Cerebellar nuclear complex (tissue), 1 donor: ENCODE results near the gene PLA2G6.
"Not testable (repeated sequence)": the region's sequence is repeated elsewhere in the genome, so short reads cannot be mapped to it uniquely, and the experiment has no call there.

Experiments used
- DNase-seq, 2 experiments: peaks; one replicate each; lab custom pipeline; 2025; lab: John Stamatoyannopoulos, UW

Gene PLA2G6

DNA sequence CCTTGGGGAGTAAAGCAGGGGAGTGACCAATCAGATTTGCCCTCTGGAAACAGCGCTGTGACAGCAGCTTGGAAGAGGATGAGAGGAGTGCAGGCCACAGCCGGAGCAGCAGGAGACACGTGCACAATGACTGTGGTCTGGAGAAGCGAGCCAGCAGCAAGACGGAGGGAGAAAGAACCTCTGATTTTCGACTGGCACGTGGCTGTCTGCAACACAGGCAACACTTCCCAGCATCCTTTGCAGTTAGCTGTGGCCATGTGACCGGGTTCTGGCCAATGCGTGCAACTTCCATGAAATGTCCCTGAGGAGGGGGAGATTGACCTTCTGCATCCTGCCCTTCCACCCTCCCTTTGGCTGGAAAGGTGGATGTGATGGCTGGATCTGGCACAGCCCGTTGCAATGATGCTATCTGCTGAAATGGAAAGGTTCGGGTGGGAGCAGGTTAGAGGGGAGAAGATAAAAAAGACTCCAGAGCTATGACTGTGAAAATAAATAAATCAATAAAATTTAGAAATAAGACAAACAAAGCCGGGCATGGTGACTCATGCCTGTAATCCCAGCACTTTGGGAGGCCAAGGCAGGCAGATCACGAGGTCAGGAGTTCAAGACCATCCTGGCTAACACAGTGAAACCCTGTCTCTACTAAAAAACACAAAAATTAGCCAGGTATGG lies 15.6 kb downstream of the PLA2G6 start:
- no peak for DNase-seq

DNA sequence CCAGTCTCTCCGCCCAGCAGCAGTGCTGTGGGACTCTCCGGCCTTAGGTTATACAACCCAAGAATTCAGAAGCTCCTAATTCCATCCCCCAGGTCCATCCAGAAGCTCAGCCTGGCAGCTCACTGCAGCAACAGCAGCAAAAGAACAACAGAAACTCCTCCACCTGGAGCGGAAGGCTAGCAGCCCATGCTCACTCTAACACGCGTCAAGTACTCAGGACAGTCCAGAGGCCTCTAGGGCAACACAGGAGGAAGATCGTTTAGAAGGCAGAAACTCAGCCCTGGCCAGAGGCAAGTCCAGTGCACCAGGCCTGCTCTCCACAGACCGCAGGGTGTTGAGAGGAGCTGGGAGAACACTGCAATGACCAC lies 17.1 kb downstream of the PLA2G6 start:
- DNase-seq = no peak

DNA sequence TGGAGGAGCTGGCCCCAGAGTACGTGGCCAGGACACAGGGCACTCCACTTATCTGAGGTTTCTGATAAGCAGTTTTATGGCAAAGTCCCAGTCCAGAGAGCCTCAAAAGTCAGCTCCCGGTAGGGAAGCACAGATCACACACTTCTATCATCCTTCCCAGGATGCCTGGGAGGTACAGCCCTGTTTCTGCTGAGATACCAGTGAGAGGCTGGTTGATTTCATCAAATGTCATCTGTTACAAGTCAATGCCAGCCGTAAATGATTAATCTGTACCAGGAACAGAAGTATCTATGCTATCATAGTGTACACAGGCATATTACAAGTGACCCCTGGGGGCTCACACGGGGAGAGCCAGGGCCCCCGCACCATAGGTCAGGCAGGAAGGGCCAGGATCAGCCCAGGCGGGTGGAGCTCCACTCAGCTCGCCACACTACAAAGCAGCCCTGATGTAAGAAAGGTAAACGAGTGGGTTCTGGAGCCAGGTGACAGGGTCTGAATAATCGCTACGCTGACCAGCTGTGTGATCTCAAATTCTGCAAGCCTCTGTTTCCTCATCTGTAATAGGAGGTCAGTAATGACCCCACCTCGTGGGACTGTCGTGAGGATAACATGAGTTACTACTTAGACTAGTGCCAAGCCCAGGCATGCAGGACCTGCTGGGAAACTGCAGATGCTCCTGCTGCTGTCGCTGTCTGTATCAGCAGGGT lies 17.6 kb downstream of the PLA2G6 start:
- no peak for DNase-seq

DNA sequence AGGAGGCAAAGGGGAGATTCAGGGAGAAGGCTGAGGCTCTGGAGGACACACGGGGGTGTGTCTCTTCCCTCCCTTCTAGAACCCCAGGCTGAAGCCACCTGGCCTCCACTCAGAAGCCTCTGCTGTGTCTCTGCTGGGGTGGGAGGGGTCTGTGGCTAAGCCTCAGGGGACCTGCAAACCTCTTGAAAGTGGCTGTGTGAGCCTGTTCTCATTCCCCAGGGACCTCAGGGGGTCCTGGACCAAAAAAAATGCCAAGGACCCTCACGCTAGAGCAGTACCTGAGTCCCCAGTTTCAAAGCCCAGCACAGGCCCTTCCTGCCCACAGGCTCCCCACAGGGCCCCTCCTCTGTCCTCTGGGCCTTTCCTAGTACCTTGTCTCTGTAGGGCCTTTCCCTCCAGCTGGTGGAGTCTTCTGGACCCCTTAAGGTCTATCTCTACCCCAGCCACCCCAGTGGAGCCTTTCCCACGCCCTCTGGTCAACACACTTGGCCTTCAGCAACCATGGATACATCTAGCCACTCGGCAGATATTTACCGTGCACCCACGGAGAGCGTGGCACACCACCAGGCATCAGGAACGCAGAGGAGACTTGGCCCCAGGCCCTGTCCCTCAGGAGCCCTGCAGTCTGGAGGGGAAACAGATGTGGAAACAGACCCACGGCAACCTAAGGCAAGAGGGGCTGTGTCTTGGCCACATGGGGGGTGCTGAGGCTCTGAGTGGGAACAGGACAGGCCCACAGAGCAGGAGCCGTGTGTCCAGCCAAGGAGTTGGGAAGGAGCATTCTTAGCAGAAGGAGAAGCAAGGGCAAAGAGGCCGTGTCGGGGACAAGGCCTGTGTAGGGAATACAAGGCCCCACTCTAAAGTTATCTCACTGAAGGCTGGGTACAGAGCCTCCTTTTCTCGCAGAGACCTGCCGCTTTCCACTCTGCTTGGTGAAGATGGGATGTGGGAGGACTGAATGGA lies 18.5 kb downstream of the PLA2G6 start:
- DNase-seq = no peak

DNA sequence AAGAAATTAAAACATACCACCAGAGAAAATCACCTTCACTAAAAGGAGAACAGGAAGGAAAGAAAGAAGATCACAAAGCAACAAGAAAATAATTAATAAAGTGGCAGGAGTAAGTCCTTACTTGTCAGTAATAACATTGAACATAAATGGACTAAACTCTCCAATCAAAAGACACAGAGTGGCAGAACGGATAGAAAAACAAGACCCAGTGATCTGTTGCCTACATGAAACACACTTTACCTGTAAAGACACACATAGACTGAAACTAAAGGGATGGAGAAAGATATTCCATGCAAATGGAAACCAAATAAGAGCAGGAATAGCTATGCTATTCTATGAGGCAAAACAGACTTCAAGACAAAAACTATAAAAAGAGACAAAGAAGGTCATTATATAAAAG lies 25.9 kb downstream of the PLA2G6 start:
- no peak for DNase-seq

DNA sequence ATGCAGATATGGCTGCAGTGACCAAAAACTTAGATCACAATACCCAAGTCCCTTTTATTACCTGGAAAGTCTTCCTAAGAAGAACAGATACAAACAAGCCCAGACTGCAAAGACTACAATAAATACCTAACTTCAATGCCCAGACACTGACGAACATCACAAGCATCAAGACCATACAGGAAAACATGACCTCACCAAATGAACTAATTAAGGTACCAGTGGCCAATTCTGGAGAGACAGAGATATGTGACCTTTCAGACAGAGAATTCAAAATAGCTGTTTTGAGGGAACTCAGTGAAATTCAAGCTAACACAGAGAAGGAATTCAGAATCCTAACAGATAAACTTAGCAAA lies 27.1 kb downstream of the PLA2G6 start:
- DNase-seq = not testable (repeated sequence)

DNA sequence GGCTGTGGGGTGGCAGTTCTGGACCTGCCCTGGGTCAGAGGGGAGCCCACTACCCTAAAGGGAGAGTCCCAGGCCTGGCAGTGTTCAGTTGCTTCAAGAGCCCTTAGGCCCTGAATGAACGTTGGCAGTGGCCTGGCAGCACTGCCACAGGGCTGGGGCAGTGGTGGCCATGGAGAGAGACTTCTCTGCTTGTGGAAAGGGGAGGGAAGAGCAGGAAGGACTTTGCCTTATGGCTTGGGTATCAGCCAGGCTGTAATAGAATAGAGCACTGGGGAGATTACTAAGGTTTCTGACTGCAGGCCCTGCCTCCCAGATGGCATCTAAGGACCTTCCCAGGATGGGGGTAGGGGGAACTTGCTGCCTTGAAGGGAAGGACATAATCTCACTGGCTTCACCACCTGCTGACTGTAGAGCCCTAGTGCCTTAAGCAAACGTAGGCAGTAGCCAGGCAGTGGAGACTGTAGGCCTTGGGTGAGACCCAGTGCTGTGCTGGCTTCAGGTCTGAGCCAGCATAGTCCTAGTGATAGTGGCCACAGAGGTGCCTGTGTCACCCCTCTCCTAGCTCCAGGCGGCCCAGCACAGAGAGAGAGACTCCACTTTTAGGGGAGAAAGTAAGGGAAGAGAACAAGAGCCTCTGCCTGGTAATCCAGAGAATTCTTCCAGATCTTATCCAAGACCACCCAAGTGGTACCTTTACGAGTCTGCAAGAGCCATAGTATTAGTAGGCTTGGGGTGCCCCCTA lies 27.6 kb downstream of the PLA2G6 start:
- no peak for DNase-seq

DNA sequence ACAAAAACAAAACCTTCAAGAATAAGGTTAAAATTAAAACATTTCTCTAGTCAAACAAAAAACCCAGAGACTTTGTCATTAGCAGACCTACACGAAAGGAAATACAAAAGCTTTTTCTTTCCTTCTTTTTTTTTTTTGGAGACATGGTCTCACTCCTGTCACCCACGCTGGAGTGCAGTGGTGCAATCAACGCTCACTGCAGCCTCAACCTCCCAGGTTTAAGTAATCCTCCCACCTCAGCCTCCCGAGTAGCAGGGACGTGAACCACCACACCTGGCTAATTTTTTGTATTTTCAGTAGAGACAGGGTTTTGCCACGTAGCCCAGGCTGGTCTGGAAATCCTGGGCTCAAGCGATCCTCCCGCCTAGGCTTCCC lies 30.5 kb downstream of the PLA2G6 start:
- DNase-seq = no peak

DNA sequence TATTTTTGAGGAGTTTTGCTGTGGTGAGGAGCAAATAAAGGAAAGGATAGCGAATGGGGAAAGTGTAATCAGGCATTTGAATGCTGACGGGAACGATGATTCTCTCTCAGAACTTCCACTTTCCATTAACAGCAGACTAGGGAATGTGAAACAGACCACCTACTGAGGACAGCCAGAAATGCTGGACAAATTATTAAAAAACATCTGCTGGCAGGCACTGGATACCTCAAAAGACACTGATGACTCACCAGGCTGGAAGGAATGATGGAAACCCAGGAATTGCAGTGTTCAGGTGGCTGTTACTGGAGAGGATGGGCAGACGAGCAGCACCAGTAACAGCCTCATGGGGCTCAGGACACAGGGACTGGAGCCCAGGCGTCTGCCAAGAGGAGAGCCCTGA lies 33.4 kb downstream of the PLA2G6 start:
- no peak for DNase-seq

DNA sequence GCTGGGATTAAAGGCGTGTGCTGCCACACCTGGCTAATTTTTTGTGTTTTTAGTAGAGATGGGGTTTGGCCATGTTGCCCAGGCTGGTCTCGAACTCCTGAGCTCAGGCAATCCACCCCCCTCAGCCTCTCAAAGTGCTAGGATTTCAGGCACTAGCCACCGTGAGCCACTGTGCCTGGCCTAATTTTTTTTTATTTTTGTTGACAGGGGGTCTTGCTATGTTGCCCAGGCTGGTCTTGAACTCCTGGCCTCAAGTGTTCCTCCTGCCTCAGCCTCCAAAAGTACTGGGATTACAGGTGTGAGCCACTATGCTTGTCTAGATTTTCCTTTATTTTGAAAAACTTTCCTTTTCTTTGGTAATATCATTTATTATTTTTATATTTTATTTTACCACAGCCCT lies 35.5 kb downstream of the PLA2G6 start:
- DNase-seq = not testable (repeated sequence)

DNA sequence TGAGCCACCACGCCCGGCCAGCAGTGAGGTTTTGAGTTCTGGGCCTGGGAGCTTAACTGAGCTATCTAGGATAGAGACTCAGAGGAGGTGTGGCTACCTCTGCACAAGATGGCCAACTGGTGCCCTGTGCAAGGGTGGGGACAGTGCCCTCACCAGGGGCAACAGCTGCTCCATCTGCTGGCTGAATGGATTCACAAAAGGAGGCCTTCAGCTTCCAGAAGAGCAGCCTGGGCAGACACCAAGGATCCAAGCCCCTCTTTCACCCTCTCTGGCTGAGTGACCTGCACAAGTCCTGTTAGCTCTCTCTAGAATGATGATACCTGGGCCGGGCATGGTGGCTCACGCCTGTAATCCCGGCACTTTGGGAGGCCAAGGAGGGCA lies 37.6 kb downstream of the PLA2G6 start:
- DNase-seq = no peak

DNA sequence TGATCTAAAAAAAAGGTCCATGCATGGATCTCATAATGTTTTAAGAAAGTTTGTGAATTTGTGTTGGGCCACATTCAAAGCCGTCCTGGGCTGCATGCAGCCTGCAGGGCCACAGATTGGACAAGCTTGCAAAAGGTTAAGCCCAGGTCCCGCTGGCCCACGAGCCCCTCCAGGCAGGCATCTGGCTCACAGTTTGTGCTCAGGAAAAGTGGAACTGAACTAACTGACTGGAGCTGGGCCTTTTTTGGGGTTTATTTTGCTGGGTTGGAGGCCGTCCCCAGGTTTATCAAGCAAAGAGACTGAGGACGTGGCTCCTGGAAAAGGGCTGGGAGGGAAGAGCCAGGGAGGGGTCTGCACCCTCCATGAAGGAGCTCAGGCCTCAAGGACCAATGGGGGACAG lies 39.0 kb downstream of the PLA2G6 start:
- DNase-seq = no peak

DNA sequence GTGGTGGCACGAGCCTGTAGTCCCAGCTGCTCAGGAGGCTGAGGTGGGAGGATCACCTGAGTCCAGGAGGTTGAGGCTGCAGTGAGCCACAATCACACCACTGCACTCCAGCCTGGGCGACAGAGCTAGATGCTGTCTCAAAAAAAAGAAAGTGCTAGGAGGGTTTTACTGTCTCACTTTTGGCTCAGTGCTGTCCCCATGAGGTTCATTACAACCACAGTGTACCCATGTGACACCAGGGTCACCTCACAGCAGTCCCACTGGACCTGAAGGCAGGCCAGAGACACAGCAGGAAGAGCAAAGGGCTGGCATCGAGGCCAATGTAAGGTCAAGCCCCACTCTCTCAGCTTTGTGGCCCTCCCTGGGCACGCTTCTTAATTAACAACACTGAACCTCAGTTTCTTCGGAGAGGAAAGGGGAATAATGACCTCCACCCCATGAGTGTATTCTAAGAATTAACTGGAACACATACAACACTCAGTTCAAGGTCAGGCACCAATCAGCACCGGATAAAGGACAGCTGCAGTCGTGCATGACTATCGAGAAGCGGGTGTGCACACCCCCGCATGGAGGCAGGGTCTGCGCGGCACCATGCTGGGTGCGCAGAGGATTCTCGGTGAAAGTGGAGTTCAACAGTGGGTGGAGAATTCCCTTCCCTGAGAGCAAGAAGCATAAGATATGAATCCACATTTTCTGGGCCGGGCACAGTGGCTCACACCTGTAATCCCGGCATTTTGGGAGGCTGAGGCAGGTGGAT lies 40.2 kb downstream of the PLA2G6 start:
- no peak for DNase-seq

DNA sequence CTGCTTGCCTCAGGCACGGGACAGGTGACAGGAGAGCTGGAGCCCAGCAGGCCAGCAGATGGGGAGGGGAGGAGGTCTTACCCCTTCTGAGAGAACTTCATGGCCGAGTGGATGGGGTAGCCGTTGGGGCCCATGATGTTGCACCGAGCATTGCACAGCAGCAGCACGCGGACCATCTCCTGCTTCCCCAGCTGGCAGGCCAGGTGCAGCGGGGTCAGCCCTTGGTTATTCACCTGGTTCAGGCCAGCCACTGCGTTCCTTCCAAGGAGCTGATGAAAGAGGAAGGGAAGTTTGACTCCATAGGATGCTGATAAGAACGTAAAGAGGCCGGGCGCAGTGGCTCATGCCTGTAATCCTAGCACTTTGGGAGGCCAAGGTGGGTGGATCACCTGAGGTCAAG lies 41.7 kb downstream of the PLA2G6 start:
- no peak for DNase-seq

DNA sequence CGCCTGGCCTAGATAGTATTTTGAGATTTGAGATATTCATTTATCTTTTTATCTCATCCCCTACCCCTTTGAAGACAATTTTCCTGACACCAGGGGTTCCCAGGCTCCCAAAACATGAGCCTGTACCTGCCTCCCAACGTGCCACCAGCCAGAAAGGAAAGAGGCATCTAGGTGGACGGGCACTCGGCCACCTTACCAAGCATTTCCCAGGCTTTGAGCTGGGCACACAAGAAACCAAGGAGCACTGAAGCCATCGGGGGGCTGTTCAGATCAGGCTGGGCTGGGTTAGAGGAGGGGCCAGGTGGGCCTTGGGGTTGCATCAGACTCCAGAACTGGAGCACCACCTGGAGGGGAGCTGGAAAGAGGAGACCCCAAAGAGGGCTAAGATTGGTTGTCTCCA lies 42.7 kb downstream of the PLA2G6 start:
- DNase-seq = no peak

DNA sequence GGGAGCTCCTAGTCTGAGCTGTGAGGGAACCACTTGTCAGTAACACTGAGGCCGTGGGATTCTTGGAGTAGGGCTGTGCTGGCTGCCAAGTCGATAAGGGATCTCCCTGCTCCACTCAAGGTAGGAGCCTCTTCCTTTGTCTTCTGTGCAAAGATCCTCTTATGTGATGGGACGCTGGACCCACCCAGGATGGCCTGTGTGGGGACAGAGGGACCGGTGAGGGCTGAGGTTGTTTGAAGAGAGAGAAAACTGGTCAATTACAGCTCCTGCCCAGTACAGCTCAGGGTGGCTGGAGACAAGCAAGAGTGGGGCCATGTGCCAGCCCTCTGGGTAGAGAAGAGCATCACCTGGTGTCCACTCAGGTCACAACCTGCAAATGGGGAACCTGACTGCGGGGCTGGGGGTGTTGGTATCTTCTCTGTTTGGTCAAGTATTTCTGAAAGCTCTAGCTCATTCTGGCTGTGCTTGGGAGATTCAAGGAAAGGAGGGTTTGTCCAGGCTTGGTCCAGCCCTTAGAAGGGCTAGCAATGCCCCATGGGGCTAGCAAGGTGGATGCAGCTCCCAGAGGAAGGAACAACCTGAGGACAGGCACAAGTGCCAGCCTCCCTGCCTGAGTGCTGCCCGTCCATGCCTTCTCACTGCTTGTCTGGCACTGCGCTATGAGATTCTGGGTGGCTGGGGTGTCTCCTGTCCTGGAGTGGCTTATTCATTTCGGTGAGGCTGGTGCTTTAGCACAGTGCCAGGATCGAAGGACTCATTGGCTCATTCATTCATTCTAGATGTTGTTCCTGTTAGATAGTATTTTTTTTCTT lies 43.5 kb downstream of the PLA2G6 start:
- DNase-seq = no peak

DNA sequence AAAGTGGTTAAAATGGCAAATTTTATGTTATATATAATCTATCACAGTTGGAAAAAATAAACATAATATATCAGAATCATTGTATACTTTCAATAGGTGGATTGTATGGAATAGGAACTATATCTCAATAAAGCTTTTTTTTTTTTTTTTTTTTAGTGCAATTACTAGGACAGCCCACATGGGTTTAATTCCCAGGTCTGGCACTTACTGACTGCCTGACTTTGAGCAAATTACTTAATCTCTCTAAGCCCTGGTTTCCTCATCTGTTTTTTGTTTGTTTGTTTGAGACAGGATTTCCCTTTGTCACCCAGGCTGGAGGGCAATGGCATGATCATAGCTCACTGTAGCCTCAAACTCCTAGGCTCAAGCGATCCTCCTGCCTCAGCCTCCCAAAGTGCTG lies 45.0 kb downstream of the PLA2G6 start:
- no peak for DNase-seq

DNA sequence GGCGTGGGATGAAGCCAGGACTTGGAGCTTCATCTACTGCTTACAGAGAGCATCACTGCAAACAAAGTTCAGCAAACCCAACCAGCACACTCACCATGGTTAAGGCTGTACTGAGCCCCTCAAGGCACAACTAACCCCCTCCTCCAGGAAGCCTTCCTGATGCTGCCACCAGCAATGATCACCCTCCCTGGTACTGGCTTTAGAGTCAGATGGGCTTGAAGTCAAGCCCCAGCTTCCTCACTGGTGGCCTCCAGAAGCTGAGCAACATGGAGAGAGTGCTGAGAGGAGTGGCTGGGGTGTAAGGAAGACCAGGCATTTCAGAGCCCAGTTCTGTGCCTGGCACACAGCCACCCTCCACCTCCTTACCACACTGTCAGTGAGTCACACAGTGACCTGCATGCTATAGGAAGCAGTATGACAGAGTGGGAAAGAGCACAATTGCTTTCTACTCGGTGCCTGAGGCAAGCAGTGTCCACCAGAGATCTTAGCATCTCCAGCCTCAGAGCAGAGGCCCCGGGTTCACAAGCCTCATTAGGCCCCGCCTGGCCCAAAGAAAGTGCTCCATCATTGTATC lies 46.4 kb downstream of the PLA2G6 start:
- DNase-seq = no peak

DNA sequence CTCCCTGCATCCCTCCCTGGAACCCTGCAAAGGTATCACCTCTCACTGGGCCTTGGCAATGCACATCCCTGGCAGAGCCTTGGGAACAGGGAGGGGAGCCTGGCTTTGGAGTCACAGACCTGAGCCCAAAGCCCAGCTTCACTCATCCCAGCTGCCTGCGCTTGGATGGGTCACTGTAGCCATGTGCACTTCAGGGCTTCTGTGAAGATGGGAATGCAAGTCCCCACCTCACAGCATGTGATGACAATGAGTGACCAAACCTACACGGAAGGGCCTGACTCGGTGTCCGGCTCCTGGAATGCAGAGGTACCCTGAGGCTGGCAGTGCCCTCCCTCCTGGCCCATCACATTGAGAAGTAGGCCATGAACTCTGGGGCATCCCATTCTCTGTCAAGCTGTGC lies 48.3 kb downstream of the PLA2G6 start:
- no peak for DNase-seq

DNA sequence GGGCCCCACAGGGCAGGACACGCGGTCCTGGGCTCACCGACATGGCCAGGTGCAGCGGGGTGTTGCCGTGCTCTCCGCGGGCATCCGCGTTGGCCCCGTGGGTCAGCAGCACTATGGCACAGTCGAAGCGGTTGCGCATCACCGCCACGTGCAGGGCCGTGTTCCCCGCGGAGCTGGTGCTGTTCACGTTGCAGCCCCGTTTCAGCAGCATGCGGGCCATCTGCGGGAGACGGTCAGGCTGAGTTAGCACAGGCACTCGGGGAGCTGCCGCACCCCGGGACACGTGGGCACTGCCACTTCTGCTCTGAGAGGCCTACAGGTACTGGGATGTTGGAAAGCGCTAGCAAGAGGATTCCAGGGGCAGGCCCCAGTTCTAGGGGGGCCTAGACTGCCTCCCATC lies 48.8 kb downstream of the PLA2G6 start:
- DNase-seq = no peak
